Chondrocyte (in vitro differentiated cells): Measurements from ENCODE around the gene YWHAB. TPM values are rescaled to one million over a fixed set of nuclear protein-coding genes. Genes with fewer than 3 reads are reported as not detected.
"Not testable (repeated sequence)": the region's sequence is repeated elsewhere in the genome, so short reads cannot be mapped to it uniquely, and the experiment has no call there.

Experiments used
- DNase-seq: peaks from one replicate; pipeline ENCODE4 v3.0.0; 2021; ENCODE audit warnings: mixed read lengths, low spot score
- H3K27ac Mint-ChIP-seq: one replicate; pipeline ENCODE4 v1.8.0; 2021; ENCODE audit warnings: mild to moderate bottlenecking, moderate library complexity, mixed read lengths; ENCODE audit not compliant: unreplicated experiment
- H3K27me3 Mint-ChIP-seq: 2 replicates; pipeline ENCODE4 v1.8.0; 2021; ENCODE audit warnings: low read depth, mixed read lengths
- H3K36me3 Mint-ChIP-seq: 2 replicates; pipeline ENCODE4 v1.8.0; 2021; ENCODE audit warnings: low read depth, mixed read lengths
- H3K4me1 Mint-ChIP-seq: 2 replicates; pipeline ENCODE4 v1.8.0; 2021; ENCODE audit warnings: low read depth, mild to moderate bottlenecking, mixed read lengths
- H3K4me3 Mint-ChIP-seq: one replicate; pipeline ENCODE4 v1.8.0; 2021; ENCODE audit warnings: mild to moderate bottlenecking, moderate library complexity, mixed read lengths; ENCODE audit not compliant: unreplicated experiment
- H3K9me3 Mint-ChIP-seq: 2 replicates; pipeline ENCODE4 v1.8.0; 2021; ENCODE audit warnings: low read depth, mixed read lengths
- total RNA-seq: library from RNA; stranded (reverse); gene quantifications from 3 replicates; pipeline ENCODE4 v1.2.1, GENCODE V29; 2021
- TF ChIP-seq, protein P1 (sequence below): fragments of 200-600 bp; sonication (generic); IDR thresholded peaks from 2 replicates; pipeline ENCODE4 v1.5.0; 2021; ENCODE audit warnings: antibody characterized with exemption, mild to moderate bottlenecking, moderate library complexity

The YWHAB gene
- total RNA-seq, 1 donor from 2014 or later: 201 TPM

DNA sequence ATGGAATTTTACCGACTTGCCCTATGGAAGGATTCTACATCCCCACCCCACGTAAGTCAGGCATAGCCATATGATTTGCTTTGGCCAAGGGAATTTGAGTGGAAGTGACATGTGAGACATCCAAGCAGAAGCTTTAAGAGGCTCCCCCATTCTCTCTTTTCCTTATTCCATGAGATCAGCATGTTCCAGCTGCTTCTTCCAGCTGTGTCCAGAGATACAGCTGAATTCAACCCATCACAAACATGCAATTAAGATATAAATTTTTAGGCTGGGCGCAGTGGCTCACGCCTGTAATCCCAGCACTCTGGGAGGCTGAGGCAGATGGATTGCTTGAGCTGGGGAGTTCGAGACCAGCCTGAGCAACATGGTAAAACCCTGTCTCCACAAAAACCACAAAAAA, 16.0 kb upstream of the YWHAB start:
- Mint-ChIP-seq H3K36me3 (peaks cover 2% of the 10 kb centered on the region), H3K27ac (no peak overlapping the region), H3K9me3 (no peaks in the 10 kb centered on the region), H3K4me3 (no peak overlapping the region), H3K4me1 (peaks cover 8% of the 10 kb centered on the region), H3K27me3 (peaks cover 10% of the 10 kb centered on the region)
- TF ChIP-seq, protein P1, sequence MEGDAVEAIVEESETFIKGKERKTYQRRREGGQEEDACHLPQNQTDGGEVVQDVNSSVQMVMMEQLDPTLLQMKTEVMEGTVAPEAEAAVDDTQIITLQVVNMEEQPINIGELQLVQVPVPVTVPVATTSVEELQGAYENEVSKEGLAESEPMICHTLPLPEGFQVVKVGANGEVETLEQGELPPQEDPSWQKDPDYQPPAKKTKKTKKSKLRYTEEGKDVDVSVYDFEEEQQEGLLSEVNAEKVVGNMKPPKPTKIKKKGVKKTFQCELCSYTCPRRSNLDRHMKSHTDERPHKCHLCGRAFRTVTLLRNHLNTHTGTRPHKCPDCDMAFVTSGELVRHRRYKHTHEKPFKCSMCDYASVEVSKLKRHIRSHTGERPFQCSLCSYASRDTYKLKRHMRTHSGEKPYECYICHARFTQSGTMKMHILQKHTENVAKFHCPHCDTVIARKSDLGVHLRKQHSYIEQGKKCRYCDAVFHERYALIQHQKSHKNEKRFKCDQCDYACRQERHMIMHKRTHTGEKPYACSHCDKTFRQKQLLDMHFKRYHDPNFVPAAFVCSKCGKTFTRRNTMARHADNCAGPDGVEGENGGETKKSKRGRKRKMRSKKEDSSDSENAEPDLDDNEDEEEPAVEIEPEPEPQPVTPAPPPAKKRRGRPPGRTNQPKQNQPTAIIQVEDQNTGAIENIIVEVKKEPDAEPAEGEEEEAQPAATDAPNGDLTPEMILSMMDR: no peak
- DNase-seq: no peak

DNA sequence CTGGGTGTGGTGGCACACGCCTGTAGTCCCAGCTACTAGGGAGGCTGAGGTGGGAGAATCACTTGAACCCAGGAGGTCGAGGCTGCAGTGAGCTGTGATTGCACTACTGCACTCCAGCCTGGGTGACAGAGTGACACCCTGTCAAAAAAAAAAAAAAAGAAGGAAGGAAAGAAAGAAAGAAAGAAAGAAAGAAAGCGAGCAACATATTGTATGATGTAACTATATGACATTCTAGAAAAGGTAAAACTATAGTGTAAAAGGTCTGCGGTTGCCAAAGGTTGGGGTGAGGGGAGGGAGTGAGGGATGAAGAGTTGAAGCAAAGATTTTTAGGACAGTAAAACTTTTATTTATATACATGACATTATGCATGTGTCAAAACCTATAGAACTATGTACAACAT, 3.1 kb upstream of the YWHAB start:
- not testable (repeated sequence) for H3K4me3 Mint-ChIP-seq, H3K27me3 Mint-ChIP-seq, DNase-seq, H3K9me3 Mint-ChIP-seq, H3K27ac Mint-ChIP-seq, H3K36me3 Mint-ChIP-seq
- peaks cover 19% of the 10 kb centered on the region for H3K4me1 Mint-ChIP-seq

- no peak overlapping the region for H3K27ac Mint-ChIP-seq
- no peaks in the 10 kb centered on the region for H3K36me3 Mint-ChIP-seq
- peaks cover 29% of the 10 kb centered on the region for H3K4me1 Mint-ChIP-seq
- H3K4me3 Mint-ChIP-seq: no peak overlapping the region
- TF ChIP-seq, protein P1: no peak
- peaks cover 3% of the 10 kb centered on the region for H3K27me3 Mint-ChIP-seq
- no peaks in the 10 kb centered on the region for H3K9me3 Mint-ChIP-seq
- DNase-seq: no peak
Observed at GRCh38 chr20:44883214-44883902, 2.1 kb upstream of the YWHAB start.

- no peaks in the 10 kb centered on the region for H3K36me3 Mint-ChIP-seq
- no peak for DNase-seq
- TF ChIP-seq, protein P1: no peak
- no peaks in the 10 kb centered on the region for H3K9me3 Mint-ChIP-seq
- no peaks in the 10 kb centered on the region for H3K27me3 Mint-ChIP-seq
- peaks cover 45% of the 10 kb centered on the region for H3K4me1 Mint-ChIP-seq
- H3K4me3 Mint-ChIP-seq: peak overlapping the region; percentile 91
- peak overlapping the region; percentile 87 for H3K27ac Mint-ChIP-seq
Observed at GRCh38 chr20:44884907-44885391, 556 bp upstream of the YWHAB start.

DNA sequence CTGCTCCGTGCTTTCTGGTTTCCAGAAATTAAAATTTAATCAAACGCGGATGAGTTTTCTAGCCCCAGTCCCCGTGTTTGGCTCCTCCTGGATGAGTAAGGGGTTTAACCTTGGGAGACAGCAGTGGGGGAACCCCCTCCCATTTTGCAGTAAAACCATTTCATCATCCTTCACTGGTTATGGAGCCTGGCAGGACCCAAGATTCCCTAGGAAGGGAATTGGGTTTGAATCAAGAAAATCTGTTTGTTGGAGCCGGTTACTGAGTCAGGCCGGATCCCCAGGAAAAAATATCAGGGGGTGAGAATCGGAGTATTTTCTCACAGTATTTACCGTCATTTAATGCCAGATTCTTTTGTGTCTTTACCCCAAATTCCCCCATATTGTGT, 754 bp downstream of the YWHAB start:
- peak overlapping the region; percentile 99 for H3K27ac Mint-ChIP-seq
- peaks cover 46% of the 10 kb centered on the region for H3K4me1 Mint-ChIP-seq
- peak overlapping the region; percentile 91 for H3K4me3 Mint-ChIP-seq
- no peaks in the 10 kb centered on the region for H3K36me3 Mint-ChIP-seq
- TF ChIP-seq, protein P1: no peak
- H3K9me3 Mint-ChIP-seq: no peaks in the 10 kb centered on the region
- no peaks in the 10 kb centered on the region for H3K27me3 Mint-ChIP-seq
- DNase-seq: no peak

DNA sequence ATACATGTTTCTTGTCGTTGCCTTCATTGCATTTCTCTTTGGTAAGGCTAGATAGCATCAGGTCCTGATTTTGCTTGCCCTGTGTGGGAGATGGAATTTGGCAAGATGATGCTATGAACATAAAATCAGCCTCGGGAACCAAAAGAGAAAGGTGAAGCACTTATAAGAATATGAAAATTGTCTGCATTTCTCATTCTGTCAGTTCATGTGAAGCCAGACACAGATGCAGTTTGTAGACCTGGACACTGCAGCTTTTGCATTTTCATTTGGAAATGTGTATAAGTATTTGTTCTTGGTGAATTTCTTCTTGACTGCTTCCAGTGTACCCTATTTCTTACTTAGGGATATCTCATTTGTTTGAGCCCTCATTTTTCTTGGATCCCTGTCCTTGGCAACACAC, 1.3 kb downstream of the YWHAB start:
- TF ChIP-seq, protein P1: no peak
- H3K27ac Mint-ChIP-seq: peak overlapping the region; percentile 99
- no peaks in the 10 kb centered on the region for H3K36me3 Mint-ChIP-seq
- H3K4me1 Mint-ChIP-seq: peaks cover 51% of the 10 kb centered on the region
- H3K4me3 Mint-ChIP-seq: peak overlapping the region; percentile 91
- no peak for DNase-seq
- H3K27me3 Mint-ChIP-seq: no peaks in the 10 kb centered on the region
- no peaks in the 10 kb centered on the region for H3K9me3 Mint-ChIP-seq
